ENCODE results near the gene APCDD1.

DNA sequence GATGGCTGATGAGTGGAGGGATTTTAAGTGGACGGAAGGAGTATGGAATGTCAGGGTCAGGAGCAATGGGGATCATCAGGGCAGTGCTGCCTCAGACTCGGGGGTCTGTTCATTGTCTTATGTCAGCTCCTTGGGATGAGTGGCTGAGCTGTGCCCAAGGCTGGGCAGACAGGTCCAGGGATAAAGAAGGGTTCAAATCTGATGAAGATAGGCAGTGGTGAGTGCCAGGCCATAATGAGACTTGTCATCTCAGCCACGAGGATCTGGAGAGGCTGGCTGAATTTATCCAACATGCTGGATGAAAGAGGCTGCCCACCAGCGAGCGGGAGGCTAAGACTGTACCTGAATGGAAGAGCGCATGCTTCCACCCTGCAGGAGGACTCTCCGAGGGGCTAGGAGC lies 46.3 kb upstream of the APCDD1 start:
- TF ChIP-seq, protein P1, sequence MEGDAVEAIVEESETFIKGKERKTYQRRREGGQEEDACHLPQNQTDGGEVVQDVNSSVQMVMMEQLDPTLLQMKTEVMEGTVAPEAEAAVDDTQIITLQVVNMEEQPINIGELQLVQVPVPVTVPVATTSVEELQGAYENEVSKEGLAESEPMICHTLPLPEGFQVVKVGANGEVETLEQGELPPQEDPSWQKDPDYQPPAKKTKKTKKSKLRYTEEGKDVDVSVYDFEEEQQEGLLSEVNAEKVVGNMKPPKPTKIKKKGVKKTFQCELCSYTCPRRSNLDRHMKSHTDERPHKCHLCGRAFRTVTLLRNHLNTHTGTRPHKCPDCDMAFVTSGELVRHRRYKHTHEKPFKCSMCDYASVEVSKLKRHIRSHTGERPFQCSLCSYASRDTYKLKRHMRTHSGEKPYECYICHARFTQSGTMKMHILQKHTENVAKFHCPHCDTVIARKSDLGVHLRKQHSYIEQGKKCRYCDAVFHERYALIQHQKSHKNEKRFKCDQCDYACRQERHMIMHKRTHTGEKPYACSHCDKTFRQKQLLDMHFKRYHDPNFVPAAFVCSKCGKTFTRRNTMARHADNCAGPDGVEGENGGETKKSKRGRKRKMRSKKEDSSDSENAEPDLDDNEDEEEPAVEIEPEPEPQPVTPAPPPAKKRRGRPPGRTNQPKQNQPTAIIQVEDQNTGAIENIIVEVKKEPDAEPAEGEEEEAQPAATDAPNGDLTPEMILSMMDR (IDR thresholded peaks at IDR 0.05 in 8 of 11, conservative IDR thresholded peaks at IDR 0.05 in 3 of 11): no peak
- TF ChIP-seq POLR2A (IDR thresholded peaks at IDR 0.05): no peak

Data from spleen (tissue), 7 donors.